H1 (cell line): ENCODE data around the gene DYNC1I1. TPM values are rescaled to one million over a fixed set of nuclear protein-coding genes. Genes with fewer than 3 reads are reported as not detected.

Source experiments
- CTCF ChIA-PET: fragments of 300-600 bp; sonication (Branson Sonifier 250); formaldehyde crosslinking; loops from one replicate; lab custom pipeline; 2021; ENCODE audit not compliant: partially characterized antibody; lab: Charles Lee
- POLR2A ChIA-PET: fragments of 300-600 bp; sonication (Branson Sonifier 250); formaldehyde crosslinking; loops from one replicate; lab custom pipeline; 2021; ENCODE audit warnings: inconsistent platforms; ENCODE audit not compliant: partially characterized antibody; lab: Charles Lee
- DNase-seq, 2 experiments: peaks; one replicate each; pipeline versions ENCODE4 v3.0.0 to v3.0.0-alpha.2; 2010 to 2022; ENCODE audit warnings: low spot score in 2 of 2, low read depth in 1 of 2, mixed read lengths in 1 of 2
- FAIRE-seq: peaks from 2 replicates; lab custom pipeline; 2011; peaks lifted over from hg19 to GRCh38; lab: Jason Lieb, UNC
- H2AFZ ChIP-seq: 2 replicates; pipeline ENCODE4 v1.8.1; 2012; ENCODE audit warnings: low read length, inconsistent platforms
- H2AK5ac ChIP-seq: 2 replicates; pipeline ENCODE4 v1.6.1; 2013; ENCODE audit warnings: low read depth, low read length
- H2BK120ac ChIP-seq: replicated peaks from 2 replicates; pipeline ENCODE3; 2013; ENCODE audit warnings: low read depth, low read length, inconsistent platforms
- H2BK12ac ChIP-seq: 2 replicates; pipeline ENCODE4 v1.6.1; 2013; ENCODE audit warnings: low read depth, low read length
- H2BK15ac ChIP-seq: 2 replicates; pipeline ENCODE4 v1.6.1; 2013; ENCODE audit warnings: low read length
- H2BK20ac ChIP-seq: 2 replicates; pipeline ENCODE4 v1.6.1; 2013; ENCODE audit warnings: low read length
- H2BK5ac ChIP-seq: 2 replicates; pipeline ENCODE4 v1.6.1; 2013; ENCODE audit warnings: low read depth, low read length
- H3K14ac ChIP-seq: 2 replicates; pipeline ENCODE4 v1.6.1; 2013; ENCODE audit warnings: inconsistent platforms; ENCODE audit not compliant: insufficient read length
- H3K18ac ChIP-seq: 2 replicates; pipeline ENCODE4 v1.6.1; 2013; ENCODE audit warnings: low read length; ENCODE audit errors: extremely low read depth
- H3K23ac ChIP-seq: 2 replicates; pipeline ENCODE4 v1.6.1; 2013; ENCODE audit warnings: inconsistent platforms; ENCODE audit not compliant: insufficient read length
- H3K23me2 ChIP-seq: 2 replicates; pipeline ENCODE4 v1.6.1; 2013; ENCODE audit warnings: low read depth, low read length
- H3K27ac ChIP-seq: 2 replicates; pipeline ENCODE4 v1.6.1; 2011; ENCODE audit warnings: low read depth, low read length, inconsistent platforms
- H3K27me3 ChIP-seq, 4 experiments: replicated peaks in 1 of 4; 1 replicate in 1 of 4; 2 replicates in 3 of 4; pipeline versions ENCODE4 v1.6.1 to v1.8.1; 2011 to 2013; ENCODE audit warnings: low read length in 3 of 4, mild to moderate bottlenecking in 3 of 4, inconsistent platforms in 2 of 4, mixed read lengths in 2 of 4, moderate library complexity in 1 of 4; ENCODE audit not compliant: control insufficient read depth in 3 of 4, insufficient read depth in 3 of 4; ENCODE audit errors: extremely low read depth in 1 of 4
- H3K36me3 ChIP-seq, 4 experiments: 2 replicates each; pipeline versions ENCODE4 v1.6.1 to v1.8.1; 2011 to 2013; ENCODE audit warnings: mild to moderate bottlenecking in 4 of 4, low read length in 3 of 4, moderate library complexity in 2 of 4, control low read depth in 1 of 4, inconsistent platforms in 1 of 4; ENCODE audit not compliant: insufficient read depth in 4 of 4, control insufficient read depth in 2 of 4
- H3K4ac ChIP-seq: replicated peaks from 2 replicates; pipeline ENCODE3; 2013; ENCODE audit warnings: low read length, low read depth, mixed read lengths, inconsistent platforms; ENCODE audit not compliant: insufficient read length
- H3K4me1 ChIP-seq, 4 experiments: replicated peaks in 1 of 4; 1 replicate in 1 of 4; 2 replicates in 3 of 4; pipeline versions ENCODE4 v1.6.1 to v1.8.1; 2011 to 2013; ENCODE audit warnings: low read length in 3 of 4, inconsistent platforms in 2 of 4, mixed read lengths in 1 of 4; ENCODE audit not compliant: insufficient read depth in 4 of 4, control insufficient read depth in 3 of 4
- H3K4me2 ChIP-seq, 2 experiments: 2 replicates each; pipeline versions ENCODE4 v1.6.1 to v1.8.1; 2011 to 2013; ENCODE audit warnings: low read depth in 2 of 2, low read length in 2 of 2, control low read depth in 1 of 2, inconsistent platforms in 1 of 2, mild to moderate bottlenecking in 1 of 2; ENCODE audit not compliant: insufficient read depth in 1 of 2
- H3K4me3 ChIP-seq, 4 experiments: fragments of 200-600, 300-600 bp in 1 of 4; sonication (generic), shearing (Covaris generic), sonication (Bioruptor Twin) in 1 of 4; 2 replicates each; pipeline versions ENCODE4 v1.5.1 to v1.8.1; 2011 to 2016; ENCODE audit warnings: low read length in 4 of 4, low read depth in 3 of 4, control low read depth in 2 of 4, inconsistent platforms in 2 of 4, mild to moderate bottlenecking in 2 of 4, mixed read lengths in 1 of 4, moderate library complexity in 1 of 4; ENCODE audit not compliant: insufficient read depth in 2 of 4; ENCODE audit errors: extremely low read depth in 1 of 4
- H3K56ac ChIP-seq: replicated peaks from 2 replicates; pipeline ENCODE3; 2013; ENCODE audit warnings: low read depth, mild to moderate bottlenecking, mixed read lengths, low read length, inconsistent platforms; ENCODE audit not compliant: insufficient read length
- H3K79me1 ChIP-seq: 2 replicates; pipeline ENCODE4 v1.6.1; 2013; ENCODE audit warnings: low read depth, low read length, control low read depth
- H3K79me2 ChIP-seq, 2 experiments: 2 replicates each; pipeline versions ENCODE4 v1.6.1 to v1.8.1; 2012 to 2013; ENCODE audit warnings: low read length in 2 of 2, mild to moderate bottlenecking in 2 of 2, inconsistent platforms in 1 of 2; ENCODE audit not compliant: insufficient read depth in 2 of 2, control insufficient read depth in 1 of 2
- H3K9ac ChIP-seq, 4 experiments: replicated peaks in 1 of 4; 1 replicate in 1 of 4; 2 replicates in 3 of 4; pipeline versions ENCODE4 v1.6.1 to v1.8.1; 2011 to 2013; ENCODE audit warnings: low read depth in 3 of 4, low read length in 3 of 4, control low read depth in 2 of 4, mild to moderate bottlenecking in 2 of 4, moderate library complexity in 2 of 4, inconsistent platforms in 1 of 4; ENCODE audit errors: extremely low read depth in 1 of 4
- H3K9me3 ChIP-seq, 2 experiments: 2 replicates each; pipeline versions ENCODE4 v1.6.1 to v1.8.1; 2012 to 2013; ENCODE audit warnings: mild to moderate bottlenecking in 2 of 2, moderate library complexity in 2 of 2, control low read depth in 1 of 2, inconsistent platforms in 1 of 2, low read depth in 1 of 2, low read length in 1 of 2, mixed read lengths in 1 of 2; ENCODE audit not compliant: insufficient read depth in 2 of 2
- H4K20me1 ChIP-seq, 2 experiments: replicated peaks in 1 of 2; 2 replicates each; pipeline versions ENCODE3 to v1.8.1; 2011 to 2013; ENCODE audit warnings: inconsistent platforms in 2 of 2, low read length in 2 of 2, mild to moderate bottlenecking in 1 of 2; ENCODE audit not compliant: insufficient read depth in 2 of 2, control insufficient read depth in 1 of 2
- H4K5ac ChIP-seq: 2 replicates; pipeline ENCODE4 v1.6.1; 2013; ENCODE audit warnings: low read length, low read depth, mixed read lengths, inconsistent platforms; ENCODE audit not compliant: insufficient read length
- H4K8ac ChIP-seq: 2 replicates; pipeline ENCODE4 v1.8.0; 2013; ENCODE audit warnings: mild to moderate bottlenecking, moderate library complexity, low read length, inconsistent platforms; ENCODE audit not compliant: insufficient read depth; ENCODE audit errors: extremely low read depth
- H4K91ac ChIP-seq: replicated peaks from 2 replicates; pipeline ENCODE3; 2013; ENCODE audit warnings: low read length, mixed read lengths, inconsistent platforms; ENCODE audit not compliant: insufficient read length
- ATF2 ChIP-seq: IDR thresholded peaks from 2 replicates; pipeline ENCODE4 v1.6.1; 2012; ENCODE audit warnings: low read length, inconsistent platforms
- BACH1 ChIP-seq: IDR thresholded peaks from 2 replicates; pipeline ENCODE4 v1.6.1; 2012; ENCODE audit warnings: low read length, improper control_type of control experiment
- MAFK ChIP-seq: IDR thresholded peaks from 2 replicates; pipeline ENCODE4 v1.6.1; 2012; ENCODE audit warnings: low read depth, mild to moderate bottlenecking, improper control_type of control experiment, low read length
- RAD21 ChIP-seq, 2 experiments: IDR thresholded peaks in 1 of 2; conservative IDR thresholded peaks in 1 of 2; 2 replicates each; pipeline ENCODE4 v1.6.1; 2011; ENCODE audit warnings: low read depth in 2 of 2, low read length in 2 of 2, improper control_type of control experiment in 1 of 2, inconsistent platforms in 1 of 2, mild to moderate bottlenecking in 1 of 2, moderate library complexity in 1 of 2
- WGBS, 2 experiments: shearing (Covaris generic) in 1 of 2; methylation state at CpG; one replicate each; pipeline versions ENCODE4 v1.1.6 to v1.1.7; 2013 to 2015; ENCODE audit warnings: low lambda C conversion rate in 2 of 2, mixed read lengths in 2 of 2, inconsistent platforms in 1 of 2, low coverage in 1 of 2, missing lambda C conversion rate in 1 of 2; ENCODE audit not compliant: insufficient replicate concordance in 2 of 2, insufficient coverage in 1 of 2, insufficient read length in 1 of 2; ENCODE audit errors: extremely low coverage in 1 of 2, missing lambda C conversion rate in 1 of 2; 5-methylcytosine and 5-hydroxymethylcytosine counted together
- polyA plus RNA-seq, 7 experiments: library from polyadenylated mRNA; depleted of rRNA in 3 of 7; stranded (reverse) in 5 of 7; unstranded in 2 of 7; fragments of >200 nt in 5 of 7; fragments of 200-250 nt in 2 of 7; gene quantifications; 1 replicate in 5 of 7; 2 replicates in 1 of 7; 4 replicates in 1 of 7; pipeline versions ENCODE4 v1.2.1 to v1.2.3, GENCODE V29; 2011 to 2013; ENCODE audit warnings: missing spikeins in 2 of 7, mixed read lengths in 2 of 7
- total RNA-seq: library from RNA; stranded (reverse); fragmentation: NEBNext Ultra II Directional; extraction: Animal tissue kit (Norgen Biotek cat#: 25700); gene quantifications from 2 replicates; pipeline ENCODE4 v1.2.1, GENCODE V29; 2021
- TF ChIP-seq, protein P1 (sequence below), 3 experiments: IDR thresholded peaks; 1 replicate in 2 of 3; 2 replicates in 1 of 3; pipeline versions ENCODE4 v1.5.1 to v1.6.1; 2011; ENCODE audit warnings: low read length in 3 of 3, mild to moderate bottlenecking in 3 of 3, inconsistent platforms in 2 of 3, low read depth in 1 of 3, moderate library complexity in 1 of 3; ENCODE audit not compliant: insufficient read depth in 1 of 3; ENCODE audit errors: control extremely low read depth in 1 of 3

The DYNC1I1 gene
- total and polyA plus RNA-seq, 2 of the 8 experiments (the other 6 are each of a cell fraction or from before 2014, with no cell fraction given), result 0.45 to 0.58 TPM

GRCh38 chr7:95723583-95724180 lies 48.7 kb upstream of the DYNC1I1 start:
- Histone ChIP-seq H4K91ac (no peak overlapping the region), H3K4me1 (peaks cover 0 to 2% (median 0%) of the 10 kb centered on the region in 4 experiments; a peak in 1 of 7 replicates), H3K79me2 (no peaks in the 10 kb centered on the region), H3K23ac (no peak overlapping the region), H2BK20ac (no peak overlapping the region), H2BK15ac (no peak overlapping the region), H2BK5ac (no peak overlapping the region), H3K9me3 (no peaks in the 10 kb centered on the region), H3K56ac (no peak overlapping the region), H4K8ac (no peak overlapping the region), H3K18ac (no peak overlapping the region), H3K4ac (no peak overlapping the region), H3K9ac (no peak overlapping the region), H3K79me1 (no peaks in the 10 kb centered on the region), H2BK120ac (no peak overlapping the region), H3K36me3 (no peaks in the 10 kb centered on the region), H2AFZ (no peak overlapping the region), H3K23me2 (no peaks in the 10 kb centered on the region), H3K4me3 (no peak overlapping the region), H3K14ac (no peak overlapping the region), H3K27ac (no peak overlapping the region), H4K20me1 (no peaks in the 10 kb centered on the region), H3K27me3 (no peaks in the 10 kb centered on the region; a peak in 1 of 7 replicates), H2AK5ac (no peak overlapping the region), H3K4me2 (no peak overlapping the region), H2BK12ac (no peak overlapping the region), H4K5ac (no peak overlapping the region)
- WGBS, 2 experiments, result 27% methylated on average over 2 of the region's 2 CpGs; no CpG with 5 or more reads in 1 of the 2 experiments
- peak; percentile 81 for FAIRE-seq
- POLR2A ChIA-PET, result interaction anchor here (1.6 kb wide), 1 partner anchor 146 kb away, joined by 3 read pairs; no protein-coding TSS in a partner anchor
- peak; percentile 25 to 52 for DNase-seq
- peak; percentile 92 to 94 for TF ChIP-seq RAD21 (IDR thresholded peaks at IDR 0.05 in 1 of 2, conservative IDR thresholded peaks at IDR 0.05 in 1 of 2; ENCODE audit: low read depth in 2 of 2, low read length in 2 of 2)
- TF ChIP-seq MAFK, result peak; percentile 86
- no peak for TF ChIP-seq ATF2
- TF ChIP-seq, protein P1, sequence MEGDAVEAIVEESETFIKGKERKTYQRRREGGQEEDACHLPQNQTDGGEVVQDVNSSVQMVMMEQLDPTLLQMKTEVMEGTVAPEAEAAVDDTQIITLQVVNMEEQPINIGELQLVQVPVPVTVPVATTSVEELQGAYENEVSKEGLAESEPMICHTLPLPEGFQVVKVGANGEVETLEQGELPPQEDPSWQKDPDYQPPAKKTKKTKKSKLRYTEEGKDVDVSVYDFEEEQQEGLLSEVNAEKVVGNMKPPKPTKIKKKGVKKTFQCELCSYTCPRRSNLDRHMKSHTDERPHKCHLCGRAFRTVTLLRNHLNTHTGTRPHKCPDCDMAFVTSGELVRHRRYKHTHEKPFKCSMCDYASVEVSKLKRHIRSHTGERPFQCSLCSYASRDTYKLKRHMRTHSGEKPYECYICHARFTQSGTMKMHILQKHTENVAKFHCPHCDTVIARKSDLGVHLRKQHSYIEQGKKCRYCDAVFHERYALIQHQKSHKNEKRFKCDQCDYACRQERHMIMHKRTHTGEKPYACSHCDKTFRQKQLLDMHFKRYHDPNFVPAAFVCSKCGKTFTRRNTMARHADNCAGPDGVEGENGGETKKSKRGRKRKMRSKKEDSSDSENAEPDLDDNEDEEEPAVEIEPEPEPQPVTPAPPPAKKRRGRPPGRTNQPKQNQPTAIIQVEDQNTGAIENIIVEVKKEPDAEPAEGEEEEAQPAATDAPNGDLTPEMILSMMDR (IDR thresholded peaks at IDR 0.05; ENCODE audit: control extremely low read depth in 1 of 3, insufficient read depth in 1 of 3, low read depth in 1 of 3, low read length in 3 of 3), result peak; percentile 23 to 80 (median 61)
- peak; percentile 95 for TF ChIP-seq BACH1
- CTCF ChIA-PET, result interaction anchor here (0.7 to 9.3 kb wide), 35 partner anchors 10 to 698 kb away, joined by 3 to 335 read pairs (median 4); no protein-coding TSS in a partner anchor
